OCI-LY3 (cell line): ENCODE measurements around the gene STOX1.
"Not testable (repeated sequence)": the region's sequence is repeated elsewhere in the genome, so short reads cannot be mapped to it uniquely, and the experiment has no call there.

Experiments used
- H2AFZ ChIP-seq: fragments of 200-600, 300-600 bp; shearing (Covaris generic); 2 replicates; pipeline ENCODE4 v1.6.0; 2014; ENCODE audit warnings: antibody characterized with exemption, low read depth, low read length
- H3K27ac ChIP-seq: fragments of 200-600, 300-600 bp; sonication (generic); 2 replicates; pipeline ENCODE4 v1.5.1; 2014; ENCODE audit warnings: mild to moderate bottlenecking, low read length, moderate library complexity, mixed read lengths
- H3K27me3 ChIP-seq: fragments of 200-600, 300-600 bp; sonication (generic); 2 replicates; pipeline ENCODE4 v1.6.1; 2014; ENCODE audit warnings: low read depth, low read length, mixed read lengths
- H3K36me3 ChIP-seq: fragments of 200-600, 300-600 bp; sonication (generic); replicated peaks from 2 replicates; pipeline ENCODE3; 2014; ENCODE audit warnings: low read depth, low read length, mixed read lengths
- H3K4me1 ChIP-seq: fragments of 300-600, 200-600 bp; sonication (generic); 2 replicates; pipeline ENCODE4 v1.6.1; 2014; ENCODE audit warnings: low read length, mixed read lengths
- H3K4me2 ChIP-seq: fragments of 200-600, 300-600 bp; sonication (generic); 2 replicates; pipeline ENCODE4 v1.6.1; 2014; ENCODE audit warnings: low read length, mixed read lengths
- H3K4me3 ChIP-seq: fragments of 300-600, 200-600 bp; sonication (generic); 2 replicates; pipeline ENCODE4 v1.5.1; 2014; ENCODE audit warnings: antibody characterized with exemption, mild to moderate bottlenecking, low read length, moderate library complexity
- H3K79me2 ChIP-seq: fragments of 300-600, 200-600 bp; shearing (Covaris generic); 2 replicates; pipeline ENCODE4 v1.6.1; 2014; ENCODE audit warnings: mild to moderate bottlenecking, low read length, mixed read lengths
- H3K9ac ChIP-seq: fragments of 300-600, 200-600 bp; shearing (Covaris generic); 2 replicates; pipeline ENCODE4 v1.6.0; 2014; ENCODE audit warnings: mild to moderate bottlenecking, low read length, moderate library complexity
- H3K9me3 ChIP-seq: fragments of 200-600, 300-600 bp; shearing (Covaris generic); 2 replicates; pipeline ENCODE4 v1.6.1; 2014; ENCODE audit warnings: low read length, mixed read lengths; ENCODE audit not compliant: insufficient read depth
- H4K20me1 ChIP-seq: fragments of 200-600, 300-600 bp; sonication (generic); 2 replicates; pipeline ENCODE4 v1.6.1; 2016; ENCODE audit warnings: low read length, mixed read lengths; ENCODE audit not compliant: insufficient read depth
- CTCF ChIP-seq: fragments of 200-600, 300-600 bp; sonication (generic); IDR thresholded peaks from 2 replicates; pipeline ENCODE4 v1.5.1; 2014; ENCODE audit warnings: antibody characterized with exemption, low read length, low read depth
- EZH2phosphoT487 ChIP-seq: fragments of 200-600 bp; shearing (Covaris generic); IDR thresholded peaks from 2 replicates; pipeline ENCODE4 v1.6.1; 2018; ENCODE audit warnings: antibody characterized with exemption, mixed run types, low read depth

Gene STOX1

GRCh38 chr10:68811314-68812009, 15.9 kb upstream of the STOX1 start:
- no peaks in the 10 kb centered on the region for H3K36me3 ChIP-seq
- H3K27ac ChIP-seq = no peak overlapping the region
- no peaks in the 10 kb centered on the region for H3K9me3 ChIP-seq
- H3K4me3 ChIP-seq = no peak overlapping the region
- H3K27me3 ChIP-seq = no peaks in the 10 kb centered on the region
- TF ChIP-seq CTCF (no peak), EZH2phosphoT487 (no peak)
- no peak overlapping the region for H2AFZ ChIP-seq
- no peaks in the 10 kb centered on the region for H3K79me2 ChIP-seq
- H4K20me1 ChIP-seq = no peaks in the 10 kb centered on the region
- no peaks in the 10 kb centered on the region for H3K4me1 ChIP-seq
- no peak overlapping the region for H3K4me2 ChIP-seq
- H3K9ac ChIP-seq = no peak overlapping the region

- H3K4me3 ChIP-seq = no peak overlapping the region
- no peaks in the 10 kb centered on the region for H3K79me2 ChIP-seq
- no peak overlapping the region for H3K27ac ChIP-seq
- no peaks in the 10 kb centered on the region for H3K4me1 ChIP-seq
- H3K27me3 ChIP-seq = no peaks in the 10 kb centered on the region
- no peak for TF ChIP-seq CTCF
- no peaks in the 10 kb centered on the region for H3K36me3 ChIP-seq
- no peaks in the 10 kb centered on the region for H4K20me1 ChIP-seq
- H2AFZ ChIP-seq = no peak overlapping the region
- H3K9ac ChIP-seq = no peak overlapping the region
- no peaks in the 10 kb centered on the region for H3K9me3 ChIP-seq
- H3K4me2 ChIP-seq = no peak overlapping the region
These were observed 14.9 kb upstream of the STOX1 start for GRCh38 chr10:68812420-68812819.

- no peaks in the 10 kb centered on the region for H3K4me1 ChIP-seq
- no peaks in the 10 kb centered on the region for H3K79me2 ChIP-seq
- H2AFZ ChIP-seq = no peak overlapping the region
- H3K27ac ChIP-seq = no peak overlapping the region
- H3K36me3 ChIP-seq = no peaks in the 10 kb centered on the region
- TF ChIP-seq CTCF (no peak), EZH2phosphoT487 (no peak)
- no peak overlapping the region for H3K4me3 ChIP-seq
- no peaks in the 10 kb centered on the region for H4K20me1 ChIP-seq
- no peaks in the 10 kb centered on the region for H3K27me3 ChIP-seq
- H3K9me3 ChIP-seq = no peaks in the 10 kb centered on the region
- H3K9ac ChIP-seq = no peak overlapping the region
- H3K4me2 ChIP-seq = no peak overlapping the region
These were observed 13.8 kb upstream of the STOX1 start for GRCh38 chr10:68813559-68813958.

DNA sequence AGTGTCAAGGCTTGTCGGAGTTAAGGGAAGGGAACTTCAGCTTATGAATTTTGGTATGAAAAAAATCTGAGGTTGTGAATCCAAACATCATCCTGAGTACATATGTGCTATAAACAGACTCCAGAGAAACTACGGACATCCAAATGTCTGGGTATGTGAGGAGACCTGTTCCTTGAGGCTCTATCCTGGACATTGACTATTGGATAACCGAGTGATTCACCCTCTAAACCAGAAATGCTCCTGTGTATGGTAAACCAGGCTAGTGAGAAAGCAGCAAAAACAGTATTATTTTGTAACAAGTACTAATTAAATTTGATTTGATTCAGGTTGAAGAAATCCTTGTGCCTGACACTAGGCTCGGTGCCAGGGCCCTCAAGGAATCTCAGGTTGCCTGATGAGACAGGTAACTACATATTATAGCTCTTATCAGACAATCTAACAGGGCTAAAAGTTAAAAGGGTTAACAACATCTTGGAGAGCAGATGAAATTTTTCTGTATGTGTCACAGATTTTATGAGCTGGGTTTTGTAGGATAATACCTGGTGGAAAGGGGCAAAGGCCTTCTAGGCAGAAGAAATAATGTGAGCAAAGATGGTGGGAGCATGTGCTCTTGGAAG, 10.4 kb upstream of the STOX1 start:
- Histone ChIP-seq H3K4me1 (no peaks in the 10 kb centered on the region), H4K20me1 (no peaks in the 10 kb centered on the region), H3K9ac (no peak overlapping the region), H3K4me2 (no peak overlapping the region), H3K9me3 (no peaks in the 10 kb centered on the region), H2AFZ (no peak overlapping the region), H3K27me3 (no peaks in the 10 kb centered on the region), H3K27ac (no peak overlapping the region), H3K79me2 (no peaks in the 10 kb centered on the region), H3K4me3 (no peak overlapping the region), H3K36me3 (no peaks in the 10 kb centered on the region)
- no peak for TF ChIP-seq EZH2phosphoT487
- no peak for TF ChIP-seq CTCF

- H3K27ac ChIP-seq, H4K20me1 ChIP-seq, H3K27me3 ChIP-seq, H3K36me3 ChIP-seq, H3K4me3 ChIP-seq, H3K79me2 ChIP-seq, H3K4me1 ChIP-seq, H3K9me3 ChIP-seq, H3K9ac ChIP-seq, H3K4me2 ChIP-seq, H2AFZ ChIP-seq: not testable (repeated sequence)
These were observed 7.0 kb upstream of the STOX1 start for GRCh38 chr10:68820359-68820758.

- not testable (repeated sequence) for H3K4me2 ChIP-seq, H3K79me2 ChIP-seq, H3K4me3 ChIP-seq
These were observed 4.7 kb upstream of the STOX1 start for GRCh38 chr10:68822626-68823025.

More at GRCh38 chr10:68822626-68823025, 4.7 kb upstream of the STOX1 start:
- H4K20me1 ChIP-seq, H3K27me3 ChIP-seq, H3K4me1 ChIP-seq, H3K36me3 ChIP-seq, H2AFZ ChIP-seq, H3K9ac ChIP-seq, H3K9me3 ChIP-seq, H3K27ac ChIP-seq: not testable (repeated sequence)
